GM19438 (cell line): Measurements from ENCODE around the gene IKBIP.
"Not testable (repeated sequence)": the region's sequence is repeated elsewhere in the genome, so short reads cannot be mapped to it uniquely, and the experiment has no call there.

Experiments used
- ATAC-seq: cut with Tn5 transposase; IDR thresholded peaks from one replicate; pipeline ENCODE4 v1.9.1; 2021; ENCODE audit warnings: low read depth; ENCODE audit not compliant: unreplicated experiment

The IKBIP gene, protein sequence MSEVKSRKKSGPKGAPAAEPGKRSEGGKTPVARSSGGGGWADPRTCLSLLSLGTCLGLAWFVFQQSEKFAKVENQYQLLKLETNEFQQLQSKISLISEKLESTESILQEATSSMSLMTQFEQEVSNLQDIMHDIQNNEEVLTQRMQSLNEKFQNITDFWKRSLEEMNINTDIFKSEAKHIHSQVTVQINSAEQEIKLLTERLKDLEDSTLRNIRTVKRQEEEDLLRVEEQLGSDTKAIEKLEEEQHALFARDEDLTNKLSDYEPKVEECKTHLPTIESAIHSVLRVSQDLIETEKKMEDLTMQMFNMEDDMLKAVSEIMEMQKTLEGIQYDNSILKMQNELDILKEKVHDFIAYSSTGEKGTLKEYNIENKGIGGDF

GRCh38 chr12:98644712-98645571, at the start of gene IKBIP, which contains the start of gene APAF1:
IKBIP (minus strand) TSS chr12:98644788; CDS start chr12:98644701, 87 bp downstream.
APAF1 (plus strand) TSS chr12:98645290; CDS start chr12:98648360, 3,070 bp downstream.
- ATAC-seq, result peak; percentile 82

GRCh38 chr12:98691351-98691750, 46.8 kb upstream of the IKBIP start:
- ATAC-seq, result no peak

DNA sequence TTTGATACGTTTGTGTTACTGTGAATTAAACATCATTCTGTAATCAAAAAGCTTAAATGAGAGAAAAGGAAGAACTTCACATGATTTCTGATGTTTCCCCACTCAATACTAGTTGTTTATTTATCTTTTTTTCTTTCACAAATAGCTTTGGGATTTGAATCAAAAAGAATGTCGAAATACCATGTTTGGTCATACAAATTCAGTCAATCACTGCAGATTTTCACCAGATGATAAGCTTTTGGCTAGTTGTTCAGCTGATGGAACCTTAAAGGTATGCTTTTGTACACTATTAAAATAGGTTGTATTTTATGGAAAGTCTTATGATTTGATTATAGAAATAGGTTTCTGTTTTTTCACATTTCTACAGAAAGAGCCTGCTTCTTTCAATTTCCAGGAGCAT, 42.0 kb upstream of the IKBIP start:
- ATAC-seq, result no peak

GRCh38 chr12:98684199-98684598, 39.6 kb upstream of the IKBIP start:
- no peak for ATAC-seq

GRCh38 chr12:98679611-98680005, 35.0 kb upstream of the IKBIP start:
- no peak for ATAC-seq

- no peak for ATAC-seq
Observed at GRCh38 chr12:98678946-98679610, 34.5 kb upstream of the IKBIP start.

GRCh38 chr12:98678236-98678945, 33.8 kb upstream of the IKBIP start:
- ATAC-seq, result no peak

GRCh38 chr12:98674841-98675240, 30.3 kb upstream of the IKBIP start:
- no peak for ATAC-seq

DNA sequence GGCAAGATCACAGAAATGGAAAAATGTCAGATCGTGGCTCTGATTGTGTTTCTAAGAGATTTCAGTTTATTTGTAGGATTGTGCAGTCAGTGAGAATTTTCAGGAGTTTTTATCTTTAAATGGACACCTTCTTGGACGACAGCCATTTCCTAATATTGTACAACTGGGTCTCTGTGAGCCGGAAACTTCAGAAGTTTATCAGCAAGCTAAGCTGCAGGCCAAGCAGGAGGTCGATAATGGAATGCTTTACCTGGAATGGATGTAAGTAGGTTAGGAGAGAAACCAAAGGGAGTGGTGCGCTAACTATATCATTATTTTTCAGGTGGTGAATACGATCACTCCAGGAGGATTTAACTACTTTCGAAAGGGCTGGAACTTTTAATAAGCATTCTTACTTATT, 26.9 kb upstream of the IKBIP start:
- no peak for ATAC-seq

DNA sequence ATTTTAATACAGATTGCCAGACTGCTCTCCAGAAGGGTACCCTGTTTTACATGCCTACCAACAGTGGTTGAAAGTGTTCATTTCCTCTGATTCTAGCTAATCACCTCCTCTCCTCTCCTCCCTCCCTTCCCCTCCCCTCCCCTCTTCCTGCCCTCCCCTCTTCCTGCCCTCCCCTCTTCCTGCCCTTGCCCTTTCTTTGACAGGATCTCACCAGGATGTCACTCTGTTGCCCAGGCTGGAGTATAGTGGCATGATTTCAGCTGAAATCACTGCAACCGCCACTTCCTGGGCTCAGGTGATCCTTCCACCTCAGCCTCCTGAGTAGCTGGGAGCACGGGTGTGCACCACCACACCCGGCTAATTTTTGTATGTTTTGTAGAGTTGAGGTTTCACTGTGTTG, 25.2 kb upstream of the IKBIP start:
- no peak for ATAC-seq

GRCh38 chr12:98660521-98660920, 15.9 kb upstream of the IKBIP start:
- ATAC-seq, result no peak

DNA sequence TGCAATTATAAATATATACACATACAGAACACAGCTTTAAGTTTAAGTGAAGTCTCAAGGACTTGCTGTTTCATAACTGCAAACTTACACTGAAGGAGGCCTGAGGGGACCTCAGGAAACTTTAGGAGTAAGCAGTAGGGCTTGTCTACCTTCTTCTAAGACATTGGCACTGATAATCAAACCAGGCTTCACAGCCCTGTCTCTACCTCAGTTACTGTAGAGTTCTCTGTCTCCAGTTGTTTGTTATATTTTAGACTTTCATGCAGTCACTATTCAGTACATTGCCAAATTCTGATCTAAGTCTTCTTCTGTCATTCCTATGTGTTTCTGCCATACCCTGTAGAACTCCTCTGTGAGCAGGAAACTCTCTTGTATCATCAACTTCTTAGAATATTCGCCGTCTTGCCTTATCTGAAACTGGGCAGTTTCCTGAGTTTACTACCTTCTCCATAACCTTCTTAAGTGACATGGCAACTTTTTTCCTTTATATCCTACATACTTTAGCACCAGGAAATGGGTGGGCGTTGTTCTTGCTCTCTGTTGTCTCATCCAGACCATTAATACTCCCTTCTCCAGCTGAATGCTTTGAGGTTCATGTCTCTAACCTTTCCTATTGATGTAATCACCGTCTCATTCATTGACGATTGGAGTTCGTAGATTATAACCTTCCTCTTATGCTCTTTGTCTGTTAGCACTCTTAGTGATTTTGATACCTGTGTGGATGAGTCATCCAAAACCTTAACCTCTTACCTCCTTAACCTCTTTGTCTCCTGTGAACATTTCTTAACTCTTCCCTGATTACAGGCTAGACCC, 11.9 kb upstream of the IKBIP start:
- no peak for ATAC-seq

- no peak for ATAC-seq
Observed at GRCh38 chr12:98653866-98654493, 9.4 kb upstream of the IKBIP start.

GRCh38 chr12:98651328-98651727, 6.7 kb upstream of the IKBIP start:
- ATAC-seq, result no peak

- ATAC-seq, result no peak
Observed at GRCh38 chr12:98646294-98647090, 1.9 kb upstream of the IKBIP start.

GRCh38 chr12:98645572-98646067, 1.0 kb upstream of the IKBIP start:
- peak; percentile 2 for ATAC-seq

GRCh38 chr12:98644433-98644711, 216 bp downstream of the IKBIP start:
- ATAC-seq, result peak; percentile 19

- ATAC-seq, result not testable (repeated sequence)
Observed at GRCh38 chr12:98642801-98643200, 1.8 kb downstream of the IKBIP start.
